HepG2 (cell line): ENCODE data around the gene ABL2. TPM values are rescaled to one million over a fixed set of nuclear protein-coding genes. Genes with fewer than 3 reads are reported as not detected.

Experiments
- HNRNPK ChIP-seq: fragments of 200-400 bp; formaldehyde crosslinking; IDR thresholded peaks from 2 replicates; pipeline ENCODE4 v1.6.1; 2018; ENCODE audit warnings: low read length, low read depth, moderate library complexity, mild to moderate bottlenecking; ENCODE audit not compliant: poor library complexity, severe bottlenecking
- NCOR1 ChIP-seq: fragments of 200-600 bp; sonication (generic); IDR thresholded peaks from 2 replicates; pipeline ENCODE4 v1.7.0; 2017; ENCODE audit warnings: antibody characterized with exemption, low read length, borderline replicate concordance
- POLR2A ChIP-seq, 2 experiments: IDR thresholded peaks; 2 replicates each; pipeline ENCODE4 v1.6.1; 2011; ENCODE audit warnings: low read depth in 2 of 2, low read length in 2 of 2, mild to moderate bottlenecking in 1 of 2, moderate library complexity in 1 of 2; ENCODE audit not compliant: insufficient read depth in 1 of 2
- TOE1 ChIP-seq: sonication (generic); formaldehyde crosslinking; IDR thresholded peaks from 2 replicates; pipeline ENCODE4 v1.4.0; 2020; ENCODE audit warnings: mild to moderate bottlenecking, missing genetic modification reagents
- ZBTB42 ChIP-seq: sonication (generic); formaldehyde crosslinking; IDR thresholded peaks from 2 replicates; pipeline ENCODE4 v1.5.0; 2020; ENCODE audit warnings: mild to moderate bottlenecking, missing genetic modification reagents
- polyA plus RNA-seq, 8 experiments: library from polyadenylated mRNA; depleted of rRNA in 3 of 8; stranded (reverse) in 7 of 8; unstranded in 1 of 8; fragments of >200 nt; fragmentation: Illumina TruSeq in 4 of 8; extraction: Trizol in 4 of 8; gene quantifications; 2 replicates each; pipeline versions ENCODE4 v1.2.1 to v1.2.3, GENCODE V29; 2011 to 2016; ENCODE audit warnings: low read depth in 4 of 8, missing spikeins in 1 of 8, mixed read lengths in 1 of 8; ENCODE audit not compliant: insufficient read depth in 1 of 8
- total RNA-seq, 5 experiments: library from RNA; depleted of rRNA; stranded (reverse); fragments of >200 nt; fragmentation: Illumina TruSeq; extraction: Trizol; gene quantifications; 2 replicates each; pipeline ENCODE4 v1.2.3, GENCODE V29; 2016; ENCODE audit warnings: low read depth in 1 of 5
- TF ChIP-seq, protein P1 (sequence below): sonication (generic); formaldehyde crosslinking; IDR thresholded peaks from 2 replicates; pipeline ENCODE4 v1.5.0; 2020; ENCODE audit warnings: mild to moderate bottlenecking, missing genetic modification reagents, borderline replicate concordance
- TF ChIP-seq, protein P2 (sequence below): sonication (generic); formaldehyde crosslinking; IDR thresholded peaks from 2 replicates; pipeline ENCODE4 v1.4.0; 2020; ENCODE audit warnings: missing genetic modification reagents
- TF ChIP-seq, protein P3 (sequence below): IDR thresholded peaks from 2 replicates; pipeline ENCODE4 v1.6.1; 2016; ENCODE audit warnings: mild to moderate bottlenecking
- TF ChIP-seq, protein P4 (sequence below): sonication (generic); formaldehyde crosslinking; IDR thresholded peaks from 2 replicates; pipeline ENCODE4 v1.5.0; 2020; ENCODE audit warnings: mild to moderate bottlenecking, missing genetic modification reagents, borderline replicate concordance

Gene ABL2
- total and polyA plus RNA-seq, 2 of the 13 experiments (the other 11 are each of a cell fraction or from before 2014, with no cell fraction given) = 5.8 to 6.0 TPM

DNA sequence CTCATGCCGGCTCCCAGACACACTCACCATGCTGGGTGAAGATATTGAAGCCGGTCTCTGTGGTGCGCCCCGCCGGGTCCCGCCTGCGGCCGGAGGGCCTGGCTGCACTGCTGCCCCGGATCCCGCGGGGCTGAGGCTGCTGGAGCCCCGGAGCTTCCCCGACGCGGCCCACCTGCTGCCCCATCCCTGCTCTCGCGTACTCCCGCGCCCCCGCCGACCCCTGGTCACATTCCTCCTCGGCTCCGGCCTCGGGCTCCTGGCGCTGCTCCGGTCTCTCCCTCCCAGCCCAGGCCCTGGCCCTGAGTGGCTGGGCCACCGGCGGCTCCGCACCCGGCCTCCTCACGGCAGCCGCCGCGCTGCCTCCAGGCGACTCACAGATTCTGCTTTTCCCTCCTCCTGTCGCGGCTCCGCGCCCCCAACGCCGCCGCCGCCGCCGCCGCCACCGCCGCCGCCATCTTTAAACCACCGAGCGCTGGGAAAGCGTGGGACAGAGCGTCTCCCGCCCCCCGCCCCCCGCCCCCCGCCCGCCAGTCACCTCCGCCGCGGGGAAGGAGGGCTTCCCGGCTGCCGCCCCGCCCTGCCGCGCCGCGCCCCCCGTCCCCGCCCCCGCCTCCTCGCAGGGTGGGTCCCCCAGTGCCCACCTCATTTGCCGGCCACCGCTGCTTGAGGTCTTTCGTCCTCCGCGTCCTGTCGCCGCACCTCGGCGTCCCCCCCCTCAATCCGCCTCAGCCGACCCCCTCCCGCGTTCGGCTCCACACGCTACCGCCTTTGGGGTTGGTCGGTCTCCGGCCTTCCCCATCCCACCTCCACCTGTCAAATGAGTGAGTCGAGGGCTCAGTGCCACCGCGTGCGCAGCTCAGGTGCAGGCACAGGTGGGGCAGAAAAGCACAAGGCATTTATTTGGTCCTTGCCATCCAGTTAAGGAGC, at the start of gene ABL2 (continued):
- TF ChIP-seq, protein P1, sequence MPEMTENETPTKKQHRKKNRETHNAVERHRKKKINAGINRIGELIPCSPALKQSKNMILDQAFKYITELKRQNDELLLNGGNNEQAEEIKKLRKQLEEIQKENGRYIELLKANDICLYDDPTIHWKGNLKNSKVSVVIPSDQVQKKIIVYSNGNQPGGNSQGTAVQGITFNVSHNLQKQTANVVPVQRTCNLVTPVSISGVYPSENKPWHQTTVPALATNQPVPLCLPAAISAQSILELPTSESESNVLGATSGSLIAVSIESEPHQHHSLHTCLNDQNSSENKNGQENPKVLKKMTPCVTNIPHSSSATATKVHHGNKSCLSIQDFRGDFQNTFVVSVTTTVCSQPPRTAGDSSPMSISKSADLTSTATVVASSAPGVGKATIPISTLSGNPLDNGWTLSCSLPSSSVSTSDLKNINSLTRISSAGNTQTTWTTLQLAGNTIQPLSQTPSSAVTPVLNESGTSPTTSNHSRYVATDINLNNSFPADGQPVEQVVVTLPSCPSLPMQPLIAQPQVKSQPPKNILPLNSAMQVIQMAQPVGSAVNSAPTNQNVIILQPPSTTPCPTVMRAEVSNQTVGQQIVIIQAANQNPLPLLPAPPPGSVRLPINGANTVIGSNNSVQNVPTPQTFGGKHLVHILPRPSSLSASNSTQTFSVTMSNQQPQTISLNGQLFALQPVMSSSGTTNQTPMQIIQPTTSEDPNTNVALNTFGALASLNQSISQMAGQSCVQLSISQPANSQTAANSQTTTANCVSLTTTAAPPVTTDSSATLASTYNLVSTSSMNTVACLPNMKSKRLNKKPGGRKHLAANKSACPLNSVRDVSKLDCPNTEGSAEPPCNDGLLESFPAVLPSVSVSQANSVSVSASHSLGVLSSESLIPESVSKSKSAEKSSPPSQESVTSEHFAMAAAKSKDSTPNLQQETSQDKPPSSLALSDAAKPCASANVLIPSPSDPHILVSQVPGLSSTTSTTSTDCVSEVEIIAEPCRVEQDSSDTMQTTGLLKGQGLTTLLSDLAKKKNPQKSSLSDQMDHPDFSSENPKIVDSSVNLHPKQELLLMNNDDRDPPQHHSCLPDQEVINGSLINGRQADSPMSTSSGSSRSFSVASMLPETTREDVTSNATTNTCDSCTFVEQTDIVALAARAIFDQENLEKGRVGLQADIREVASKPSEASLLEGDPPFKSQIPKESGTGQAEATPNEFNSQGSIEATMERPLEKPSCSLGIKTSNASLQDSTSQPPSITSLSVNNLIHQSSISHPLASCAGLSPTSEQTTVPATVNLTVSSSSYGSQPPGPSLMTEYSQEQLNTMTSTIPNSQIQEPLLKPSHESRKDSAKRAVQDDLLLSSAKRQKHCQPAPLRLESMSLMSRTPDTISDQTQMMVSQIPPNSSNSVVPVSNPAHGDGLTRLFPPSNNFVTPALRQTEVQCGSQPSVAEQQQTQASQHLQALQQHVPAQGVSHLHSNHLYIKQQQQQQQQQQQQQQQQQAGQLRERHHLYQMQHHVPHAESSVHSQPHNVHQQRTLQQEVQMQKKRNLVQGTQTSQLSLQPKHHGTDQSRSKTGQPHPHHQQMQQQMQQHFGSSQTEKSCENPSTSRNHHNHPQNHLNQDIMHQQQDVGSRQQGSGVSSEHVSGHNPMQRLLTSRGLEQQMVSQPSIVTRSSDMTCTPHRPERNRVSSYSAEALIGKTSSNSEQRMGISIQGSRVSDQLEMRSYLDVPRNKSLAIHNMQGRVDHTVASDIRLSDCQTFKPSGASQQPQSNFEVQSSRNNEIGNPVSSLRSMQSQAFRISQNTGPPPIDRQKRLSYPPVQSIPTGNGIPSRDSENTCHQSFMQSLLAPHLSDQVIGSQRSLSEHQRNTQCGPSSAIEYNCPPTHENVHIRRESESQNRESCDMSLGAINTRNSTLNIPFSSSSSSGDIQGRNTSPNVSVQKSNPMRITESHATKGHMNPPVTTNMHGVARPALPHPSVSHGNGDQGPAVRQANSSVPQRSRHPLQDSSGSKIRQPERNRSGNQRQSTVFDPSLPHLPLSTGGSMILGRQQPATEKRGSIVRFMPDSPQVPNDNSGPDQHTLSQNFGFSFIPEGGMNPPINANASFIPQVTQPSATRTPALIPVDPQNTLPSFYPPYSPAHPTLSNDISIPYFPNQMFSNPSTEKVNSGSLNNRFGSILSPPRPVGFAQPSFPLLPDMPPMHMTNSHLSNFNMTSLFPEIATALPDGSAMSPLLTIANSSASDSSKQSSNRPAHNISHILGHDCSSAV (CRISPR knock-in tag) = no peak
- TF ChIP-seq HNRNPK (peak; percentile 81), TOE1 (CRISPR knock-in tag) (no peak), ZBTB42 (no peak), POLR2A (IDR thresholded peaks at IDR 0.05; ENCODE audit: insufficient read depth in 1 of 2, low read depth in 2 of 2, low read length in 2 of 2) (peak in 1 of 2 experiments; percentile 44; a peak in 1 of 4 replicates), NCOR1 (no peak)
- TF ChIP-seq, protein P2, sequence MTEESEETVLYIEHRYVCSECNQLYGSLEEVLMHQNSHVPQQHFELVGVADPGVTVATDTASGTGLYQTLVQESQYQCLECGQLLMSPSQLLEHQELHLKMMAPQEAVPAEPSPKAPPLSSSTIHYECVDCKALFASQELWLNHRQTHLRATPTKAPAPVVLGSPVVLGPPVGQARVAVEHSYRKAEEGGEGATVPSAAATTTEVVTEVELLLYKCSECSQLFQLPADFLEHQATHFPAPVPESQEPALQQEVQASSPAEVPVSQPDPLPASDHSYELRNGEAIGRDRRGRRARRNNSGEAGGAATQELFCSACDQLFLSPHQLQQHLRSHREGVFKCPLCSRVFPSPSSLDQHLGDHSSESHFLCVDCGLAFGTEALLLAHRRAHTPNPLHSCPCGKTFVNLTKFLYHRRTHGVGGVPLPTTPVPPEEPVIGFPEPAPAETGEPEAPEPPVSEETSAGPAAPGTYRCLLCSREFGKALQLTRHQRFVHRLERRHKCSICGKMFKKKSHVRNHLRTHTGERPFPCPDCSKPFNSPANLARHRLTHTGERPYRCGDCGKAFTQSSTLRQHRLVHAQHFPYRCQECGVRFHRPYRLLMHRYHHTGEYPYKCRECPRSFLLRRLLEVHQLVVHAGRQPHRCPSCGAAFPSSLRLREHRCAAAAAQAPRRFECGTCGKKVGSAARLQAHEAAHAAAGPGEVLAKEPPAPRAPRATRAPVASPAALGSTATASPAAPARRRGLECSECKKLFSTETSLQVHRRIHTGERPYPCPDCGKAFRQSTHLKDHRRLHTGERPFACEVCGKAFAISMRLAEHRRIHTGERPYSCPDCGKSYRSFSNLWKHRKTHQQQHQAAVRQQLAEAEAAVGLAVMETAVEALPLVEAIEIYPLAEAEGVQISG (CRISPR knock-in tag) = peak; percentile 98
- TF ChIP-seq, protein P3, sequence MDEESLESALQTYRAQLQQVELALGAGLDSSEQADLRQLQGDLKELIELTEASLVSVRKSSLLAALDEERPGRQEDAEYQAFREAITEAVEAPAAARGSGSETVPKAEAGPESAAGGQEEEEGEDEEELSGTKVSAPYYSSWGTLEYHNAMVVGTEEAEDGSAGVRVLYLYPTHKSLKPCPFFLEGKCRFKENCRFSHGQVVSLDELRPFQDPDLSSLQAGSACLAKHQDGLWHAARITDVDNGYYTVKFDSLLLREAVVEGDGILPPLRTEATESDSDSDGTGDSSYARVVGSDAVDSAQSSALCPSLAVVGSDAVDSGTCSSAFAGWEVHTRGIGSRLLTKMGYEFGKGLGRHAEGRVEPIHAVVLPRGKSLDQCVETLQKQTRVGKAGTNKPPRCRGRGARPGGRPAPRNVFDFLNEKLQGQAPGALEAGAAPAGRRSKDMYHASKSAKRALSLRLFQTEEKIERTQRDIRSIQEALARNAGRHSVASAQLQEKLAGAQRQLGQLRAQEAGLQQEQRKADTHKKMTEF = peak; percentile 57; the same call in 1 of the 2 replicates
- TF ChIP-seq, protein P4, sequence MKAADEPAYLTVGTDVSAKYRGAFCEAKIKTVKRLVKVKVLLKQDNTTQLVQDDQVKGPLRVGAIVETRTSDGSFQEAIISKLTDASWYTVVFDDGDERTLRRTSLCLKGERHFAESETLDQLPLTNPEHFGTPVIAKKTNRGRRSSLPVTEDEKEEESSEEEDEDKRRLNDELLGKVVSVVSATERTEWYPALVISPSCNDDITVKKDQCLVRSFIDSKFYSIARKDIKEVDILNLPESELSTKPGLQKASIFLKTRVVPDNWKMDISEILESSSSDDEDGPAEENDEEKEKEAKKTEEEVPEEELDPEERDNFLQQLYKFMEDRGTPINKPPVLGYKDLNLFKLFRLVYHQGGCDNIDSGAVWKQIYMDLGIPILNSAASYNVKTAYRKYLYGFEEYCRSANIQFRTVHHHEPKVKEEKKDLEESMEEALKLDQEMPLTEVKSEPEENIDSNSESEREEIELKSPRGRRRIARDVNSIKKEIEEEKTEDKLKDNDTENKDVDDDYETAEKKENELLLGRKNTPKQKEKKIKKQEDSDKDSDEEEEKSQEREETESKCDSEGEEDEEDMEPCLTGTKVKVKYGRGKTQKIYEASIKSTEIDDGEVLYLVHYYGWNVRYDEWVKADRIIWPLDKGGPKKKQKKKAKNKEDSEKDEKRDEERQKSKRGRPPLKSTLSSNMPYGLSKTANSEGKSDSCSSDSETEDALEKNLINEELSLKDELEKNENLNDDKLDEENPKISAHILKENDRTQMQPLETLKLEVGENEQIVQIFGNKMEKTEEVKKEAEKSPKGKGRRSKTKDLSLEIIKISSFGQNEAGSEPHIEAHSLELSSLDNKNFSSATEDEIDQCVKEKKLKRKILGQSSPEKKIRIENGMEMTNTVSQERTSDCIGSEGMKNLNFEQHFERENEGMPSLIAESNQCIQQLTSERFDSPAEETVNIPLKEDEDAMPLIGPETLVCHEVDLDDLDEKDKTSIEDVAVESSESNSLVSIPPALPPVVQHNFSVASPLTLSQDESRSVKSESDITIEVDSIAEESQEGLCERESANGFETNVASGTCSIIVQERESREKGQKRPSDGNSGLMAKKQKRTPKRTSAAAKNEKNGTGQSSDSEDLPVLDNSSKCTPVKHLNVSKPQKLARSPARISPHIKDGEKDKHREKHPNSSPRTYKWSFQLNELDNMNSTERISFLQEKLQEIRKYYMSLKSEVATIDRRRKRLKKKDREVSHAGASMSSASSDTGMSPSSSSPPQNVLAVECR (CRISPR knock-in tag) = peak; percentile 48
